GM23338 (cell line): ENCODE data around the gene CRB2.

Experiments
- CREB1 ChIP-seq: fragments of 250-450 bp; sonication (Bioruptor Pico); IDR thresholded peaks from 2 replicates; pipeline ENCODE4 v1.5.0; 2020; ENCODE audit warnings: low read depth, mild to moderate bottlenecking, moderate library complexity
- CTCF ChIP-seq, 2 experiments: fragments of 200-600 bp in 1 of 2; sonication (generic) in 1 of 2; conservative IDR thresholded peaks; 2 replicates each; pipeline versions ENCODE4 v1.5.1 to v1.6.1; 2016 to 2017; ENCODE audit warnings: antibody characterized with exemption in 2 of 2, low read depth in 2 of 2, mild to moderate bottlenecking in 2 of 2, moderate library complexity in 1 of 2
- EZH2 ChIP-seq: fragments of 200-600 bp; sonication (generic); IDR thresholded peaks from one replicate; pipeline ENCODE4 v1.8.0; 2017; ENCODE audit warnings: antibody characterized with exemption, mild to moderate bottlenecking, low read depth; ENCODE audit not compliant: unreplicated experiment
- EZH2phosphoT487 ChIP-seq: fragments of 200-600 bp; sonication (generic); IDR thresholded peaks from one replicate; pipeline ENCODE4 v1.8.1; 2018; ENCODE audit warnings: antibody characterized with exemption; ENCODE audit not compliant: unreplicated experiment
- NANOG ChIP-seq: IDR thresholded peaks from 2 replicates; pipeline ENCODE4 v1.6.1; 2016; ENCODE audit warnings: antibody characterized with exemption, borderline replicate concordance
- POLR2AphosphoS5 ChIP-seq: IDR thresholded peaks from 2 replicates; pipeline ENCODE4 v1.6.1; 2016; ENCODE audit warnings: antibody characterized with exemption, low read depth
- STAT1 ChIP-seq: IDR thresholded peaks from one replicate; pipeline ENCODE4 v1.6.1; 2016; ENCODE audit warnings: antibody characterized with exemption; ENCODE audit not compliant: unreplicated experiment
- ZNF114 ChIP-seq: fragments of 250-450 bp; sonication (Bioruptor Pico); IDR thresholded peaks from 2 replicates; pipeline ENCODE4 v1.5.0; 2020; ENCODE audit warnings: mild to moderate bottlenecking, moderate library complexity
- ZNF331 ChIP-seq: fragments of 250-450 bp; sonication (Bioruptor Pico); IDR thresholded peaks from 2 replicates; pipeline ENCODE4 v1.5.0; 2020; ENCODE audit warnings: low read depth, mild to moderate bottlenecking, moderate library complexity
- TF ChIP-seq, protein P1 (sequence below): IDR thresholded peaks from one replicate; pipeline ENCODE4 v1.6.1; 2018; ENCODE audit warnings: antibody characterized with exemption; ENCODE audit not compliant: unreplicated experiment
- TF ChIP-seq, protein P2 (sequence below): IDR thresholded peaks from 2 replicates; pipeline ENCODE4 v1.6.1; 2016; ENCODE audit warnings: antibody characterized with exemption

DNA sequence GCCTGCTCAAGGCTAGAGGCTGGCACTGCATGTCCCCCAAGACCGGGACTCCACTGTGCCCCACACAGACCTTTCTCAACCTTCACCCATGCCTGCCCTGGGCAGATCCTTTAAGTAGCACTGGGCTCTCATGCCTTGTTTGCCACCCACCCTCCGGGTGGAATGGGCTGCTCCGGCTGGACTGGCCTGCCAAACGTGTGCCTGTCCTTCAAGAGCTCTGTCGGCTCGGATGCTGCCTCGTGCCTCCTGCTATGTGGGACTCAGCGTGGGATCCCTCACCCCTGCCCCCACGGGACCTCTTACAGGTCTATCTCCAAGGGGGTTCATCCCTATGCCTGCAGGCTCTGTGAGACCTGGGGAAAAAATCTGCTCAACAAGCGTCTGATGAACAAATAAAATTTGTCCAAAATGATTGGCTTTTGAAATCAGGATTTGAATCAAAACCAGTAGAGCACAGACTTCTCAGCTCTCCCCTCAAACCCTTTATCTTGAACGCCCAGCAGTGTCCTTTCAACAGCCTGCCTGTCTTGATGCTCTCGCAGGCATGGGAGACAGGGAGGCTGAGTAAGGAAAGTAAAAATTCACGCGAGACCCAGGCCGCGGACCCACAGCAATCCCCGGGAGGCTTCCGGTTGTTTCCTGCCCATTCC is 56.3 kb downstream of the CRB2 start:
- no peak for TF ChIP-seq POLR2AphosphoS5
- TF ChIP-seq CTCF (conservative IDR thresholded peaks at IDR 0.05; ENCODE audit: low read depth in 2 of 2) = no peak
- TF ChIP-seq, protein P1, sequence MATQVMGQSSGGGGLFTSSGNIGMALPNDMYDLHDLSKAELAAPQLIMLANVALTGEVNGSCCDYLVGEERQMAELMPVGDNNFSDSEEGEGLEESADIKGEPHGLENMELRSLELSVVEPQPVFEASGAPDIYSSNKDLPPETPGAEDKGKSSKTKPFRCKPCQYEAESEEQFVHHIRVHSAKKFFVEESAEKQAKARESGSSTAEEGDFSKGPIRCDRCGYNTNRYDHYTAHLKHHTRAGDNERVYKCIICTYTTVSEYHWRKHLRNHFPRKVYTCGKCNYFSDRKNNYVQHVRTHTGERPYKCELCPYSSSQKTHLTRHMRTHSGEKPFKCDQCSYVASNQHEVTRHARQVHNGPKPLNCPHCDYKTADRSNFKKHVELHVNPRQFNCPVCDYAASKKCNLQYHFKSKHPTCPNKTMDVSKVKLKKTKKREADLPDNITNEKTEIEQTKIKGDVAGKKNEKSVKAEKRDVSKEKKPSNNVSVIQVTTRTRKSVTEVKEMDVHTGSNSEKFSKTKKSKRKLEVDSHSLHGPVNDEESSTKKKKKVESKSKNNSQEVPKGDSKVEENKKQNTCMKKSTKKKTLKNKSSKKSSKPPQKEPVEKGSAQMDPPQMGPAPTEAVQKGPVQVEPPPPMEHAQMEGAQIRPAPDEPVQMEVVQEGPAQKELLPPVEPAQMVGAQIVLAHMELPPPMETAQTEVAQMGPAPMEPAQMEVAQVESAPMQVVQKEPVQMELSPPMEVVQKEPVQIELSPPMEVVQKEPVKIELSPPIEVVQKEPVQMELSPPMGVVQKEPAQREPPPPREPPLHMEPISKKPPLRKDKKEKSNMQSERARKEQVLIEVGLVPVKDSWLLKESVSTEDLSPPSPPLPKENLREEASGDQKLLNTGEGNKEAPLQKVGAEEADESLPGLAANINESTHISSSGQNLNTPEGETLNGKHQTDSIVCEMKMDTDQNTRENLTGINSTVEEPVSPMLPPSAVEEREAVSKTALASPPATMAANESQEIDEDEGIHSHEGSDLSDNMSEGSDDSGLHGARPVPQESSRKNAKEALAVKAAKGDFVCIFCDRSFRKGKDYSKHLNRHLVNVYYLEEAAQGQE = no peak
- TF ChIP-seq CREB1 (CRISPR knock-in tag) = no peak
- no peak for TF ChIP-seq EZH2phosphoT487
- no peak for TF ChIP-seq EZH2
- TF ChIP-seq, protein P2, sequence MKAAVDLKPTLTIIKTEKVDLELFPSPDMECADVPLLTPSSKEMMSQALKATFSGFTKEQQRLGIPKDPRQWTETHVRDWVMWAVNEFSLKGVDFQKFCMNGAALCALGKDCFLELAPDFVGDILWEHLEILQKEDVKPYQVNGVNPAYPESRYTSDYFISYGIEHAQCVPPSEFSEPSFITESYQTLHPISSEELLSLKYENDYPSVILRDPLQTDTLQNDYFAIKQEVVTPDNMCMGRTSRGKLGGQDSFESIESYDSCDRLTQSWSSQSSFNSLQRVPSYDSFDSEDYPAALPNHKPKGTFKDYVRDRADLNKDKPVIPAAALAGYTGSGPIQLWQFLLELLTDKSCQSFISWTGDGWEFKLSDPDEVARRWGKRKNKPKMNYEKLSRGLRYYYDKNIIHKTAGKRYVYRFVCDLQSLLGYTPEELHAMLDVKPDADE = no peak
- TF ChIP-seq ZNF114 (CRISPR knock-in tag) = no peak
- TF ChIP-seq NANOG = no peak
- no peak for TF ChIP-seq STAT1
- no peak for TF ChIP-seq ZNF331
